Uterus (tissue), 4 donors: Measurements from ENCODE around the gene FEM1C. TPM values are rescaled to one million over a fixed set of nuclear protein-coding genes. Genes with fewer than 3 reads are reported as not detected.

Source experiments
- DNase-seq, 2 donors: peaks; one replicate each; pipeline ENCODE4 v3.0.0-alpha.2; 2019 to 2020
- H3K27ac ChIP-seq, 2 donors: fragments of 200-600 bp; sonication (generic); 1 replicate in 1 of 2; 2 replicates in 1 of 2; pipeline ENCODE4 v1.5.1; 2016 to 2018
- H3K27me3 ChIP-seq, 2 donors: fragments of 200-600 bp; sonication (generic); one replicate each; pipeline ENCODE4 v1.5.1; 2018 to 2019; ENCODE audit warnings: control low read depth in 1 of 2
- H3K36me3 ChIP-seq, 2 donors: fragments of 200-600 bp; sonication (generic); one replicate each; pipeline ENCODE4 v1.5.1; 2019; ENCODE audit warnings: control low read depth in 1 of 2
- H3K4me1 ChIP-seq, 2 donors: fragments of 200-600 bp; sonication (generic); one replicate each; pipeline ENCODE4 v1.5.1; 2018 to 2019; ENCODE audit warnings: control low read depth in 1 of 2
- H3K4me3 ChIP-seq, 2 donors: fragments of 200-600 bp; sonication (generic); 1 replicate in 1 of 2; 2 replicates in 1 of 2; pipeline ENCODE4 v1.5.1; 2018 to 2019; ENCODE audit warnings: mild to moderate bottlenecking in 1 of 2
- H3K9me3 ChIP-seq, 2 donors: fragments of 200-600 bp; sonication (generic); one replicate each; pipeline ENCODE4 v1.5.1; 2019; ENCODE audit warnings: control low read depth in 1 of 2
- CTCF ChIP-seq, 4 experiments: fragments of 200-600 bp in 2 of 4; fragments of 450-650 bp in 2 of 4; sonication (generic) in 2 of 4; IDR thresholded peaks; one replicate each; pipeline ENCODE4 v1.5.1; 2016 to 2019; ENCODE audit warnings: antibody characterized with exemption in 4 of 4, mild to moderate bottlenecking in 2 of 4, moderate library complexity in 1 of 4
- POLR2A ChIP-seq, 2 donors: fragments of 450-650 bp; IDR thresholded peaks; one replicate each; pipeline ENCODE4 v1.6.1; 2016; ENCODE audit warnings: antibody characterized with exemption in 2 of 2, mild to moderate bottlenecking in 1 of 2, moderate library complexity in 1 of 2
- intact Hi-C: fragments of 100-400 bp; cut with DNase I; formaldehyde crosslinking; loops from one replicate; pipeline ENCODE4 v1.15.1; 2023; ENCODE audit warnings: low total_unique reads
- total RNA-seq, 4 donors: library from RNA; depleted of rRNA in 3 of 4; stranded (reverse); fragments of >200 nt in 3 of 4; gene quantifications; one replicate each; pipeline versions ENCODE4 v1.1.0 to v1.2.4, GENCODE V29; 2014 to 2023
- donor health status: DM: yes; HTN: yes; CAD: no.

FEM1C gene
- total RNA-seq, 4 donors from 2014 or later, result 10.8 to 73.3 (median 22.4) TPM

GRCh38 chr5:115571441-115571878 is 26.9 kb upstream of the FEM1C start:
- DNase-seq, result no peak
- no peaks in the 10 kb centered on the region for H3K27me3 ChIP-seq

GRCh38 chr5:115568668-115569067 is 24.1 kb upstream of the FEM1C start:
- Histone ChIP-seq H3K9me3 (no peaks in the 10 kb centered on the region), H3K27ac (no peak overlapping the region), H3K4me1 (no peaks in the 10 kb centered on the region), H3K36me3 (no peaks in the 10 kb centered on the region), H3K27me3 (no peaks in the 10 kb centered on the region), H3K4me3 (no peak overlapping the region)
- TF ChIP-seq POLR2A (IDR thresholded peaks at IDR 0.05) (no peak), CTCF (IDR thresholded peaks at IDR 0.05) (no peak)
- no peak for DNase-seq
- intact Hi-C loops, result no loop called here

More at GRCh38 chr5:115571441-115571878, 26.9 kb upstream of the FEM1C start:
- TF ChIP-seq CTCF (IDR thresholded peaks at IDR 0.05), result no peak
- TF ChIP-seq POLR2A (IDR thresholded peaks at IDR 0.05), result no peak
- H3K36me3 ChIP-seq, result no peaks in the 10 kb centered on the region
- H3K9me3 ChIP-seq, result no peaks in the 10 kb centered on the region
- intact Hi-C loops, result no loop called here
- H3K4me3 ChIP-seq, result no peak overlapping the region
- H3K27ac ChIP-seq, result no peak overlapping the region
- H3K4me1 ChIP-seq, result no peaks in the 10 kb centered on the region

- H3K27ac ChIP-seq, result no peak overlapping the region
- H3K4me3 ChIP-seq, result no peak overlapping the region
- intact Hi-C loops, result no loop called here
- DNase-seq, result no peak
- TF ChIP-seq POLR2A (IDR thresholded peaks at IDR 0.05) (no peak), CTCF (IDR thresholded peaks at IDR 0.05) (no peak)
- H3K4me1 ChIP-seq, result no peaks in the 10 kb centered on the region
- H3K27me3 ChIP-seq, result no peaks in the 10 kb centered on the region
- no peaks in the 10 kb centered on the region for H3K36me3 ChIP-seq
- no peaks in the 10 kb centered on the region for H3K9me3 ChIP-seq
Measured at GRCh38 chr5:115565233-115565632, 20.7 kb upstream of the FEM1C start.

GRCh38 chr5:115561176-115561575 is 16.6 kb upstream of the FEM1C start:
- H3K4me1 ChIP-seq, result no peaks in the 10 kb centered on the region
- intact Hi-C loops, result no loop called here
- no peak overlapping the region for H3K27ac ChIP-seq
- TF ChIP-seq CTCF (IDR thresholded peaks at IDR 0.05) (no peak), POLR2A (IDR thresholded peaks at IDR 0.05) (no peak)
- no peak overlapping the region for H3K4me3 ChIP-seq
- H3K36me3 ChIP-seq, result no peaks in the 10 kb centered on the region
- no peaks in the 10 kb centered on the region for H3K27me3 ChIP-seq
- DNase-seq, result no peak
- no peaks in the 10 kb centered on the region for H3K9me3 ChIP-seq

- Histone ChIP-seq H3K27ac (no peak overlapping the region), H3K4me1 (no peaks in the 10 kb centered on the region), H3K36me3 (no peaks in the 10 kb centered on the region), H3K4me3 (no peak overlapping the region), H3K27me3 (no peaks in the 10 kb centered on the region), H3K9me3 (no peaks in the 10 kb centered on the region)
- DNase-seq, result no peak
- TF ChIP-seq CTCF (IDR thresholded peaks at IDR 0.05) (no peak), POLR2A (IDR thresholded peaks at IDR 0.05) (no peak)
- intact Hi-C loops, result no loop called here
Measured at GRCh38 chr5:115559524-115559923, 14.9 kb upstream of the FEM1C start.
